Prostate gland (tissue), 2 donors: ENCODE data around the gene CALB2. TPM values are rescaled to one million over a fixed set of nuclear protein-coding genes. Genes with fewer than 3 reads are reported as not detected.
A peak's percentile ranks its signal among the peaks of the same experiment; 100 is the strongest.
"Not testable (repeated sequence)": the region's sequence is repeated elsewhere in the genome, so short reads cannot be mapped to it uniquely, and the experiment has no call there.

ENCODE experiments used
- DNase-seq: peaks from one replicate; pipeline ENCODE4 v3.0.0-alpha.2; 2019; ENCODE audit warnings: low spot score
- H3K27ac ChIP-seq, 2 donors: fragments of 200-600 bp; sonication (generic); 2 replicates each; pipeline ENCODE4 v1.5.1; 2017 to 2019
- H3K27me3 ChIP-seq: fragments of 200-600 bp; sonication (generic); replicated peaks from 2 replicates; pipeline ENCODE4 v1.5.1; 2019; ENCODE audit not compliant: insufficient read depth
- H3K36me3 ChIP-seq, 2 donors: fragments of 200-600 bp; sonication (generic); 1 replicate in 1 of 2; 2 replicates in 1 of 2; pipeline versions ENCODE4 v1.5.1 to v1.8.1; 2017 to 2019
- H3K4me1 ChIP-seq: fragments of 200-600 bp; sonication (generic); replicated peaks from 2 replicates; pipeline ENCODE4 v1.5.1; 2019
- H3K4me3 ChIP-seq, 2 donors: fragments of 200-600 bp; sonication (generic); 2 replicates each; pipeline ENCODE4 v1.5.1; 2017 to 2019
- H3K9me3 ChIP-seq: fragments of 200-600 bp; sonication (generic); 2 replicates; pipeline ENCODE4 v1.5.1; 2017
- CTCF ChIP-seq, 4 experiments: fragments of 200-600 bp in 2 of 4; fragments of 450-650 bp in 2 of 4; sonication (generic) in 2 of 4; IDR thresholded peaks; 1 replicate in 3 of 4; 2 replicates in 1 of 4; pipeline ENCODE4 v1.5.1; 2016 to 2019; ENCODE audit warnings: antibody characterized with exemption in 4 of 4, mild to moderate bottlenecking in 2 of 4, moderate library complexity in 2 of 4
- POLR2A ChIP-seq: fragments of 450-650 bp; IDR thresholded peaks from one replicate; pipeline ENCODE4 v1.6.1; 2016; ENCODE audit warnings: antibody characterized with exemption, mild to moderate bottlenecking
- POLR2AphosphoS5 ChIP-seq: sonication (generic); formaldehyde crosslinking; IDR thresholded peaks from one replicate; pipeline ENCODE4 v1.6.1; 2017; ENCODE audit warnings: antibody characterized with exemption
- WGBS: methylation state at CpG from one replicate; pipeline ENCODE4 v1.1.5; 2018; 5-methylcytosine and 5-hydroxymethylcytosine counted together
- intact Hi-C: fragments of 100-400 bp; cut with DNase I; formaldehyde crosslinking; loops from one replicate; pipeline ENCODE4 v1.14.2; 2022
- total RNA-seq, 2 donors: library from RNA; depleted of rRNA; stranded (reverse); fragments of >200 nt; gene quantifications; one replicate each; pipeline ENCODE4 v1.1.0, GENCODE V29; 2016

Gene CALB2
- total RNA-seq = 1 to 10 TPM; 2.4 to 6.9 TPM

GRCh38 chr16:71358464-71358998 lies at the start of gene CALB2:
Gene CALB2, plus strand, starts transcription at chr16:71358723. Its CDS starts 70 bp downstream, at chr16:71358793.
- 2% methylated on average over 47 of the region's 53 CpGs for WGBS
- peak; percentile 40 for DNase-seq

GRCh38 chr16:71311553-71312158 lies 46.9 kb upstream of the CALB2 start:
- Histone ChIP-seq H3K4me3 (no peak overlapping the region), H3K27ac (no peak overlapping the region), H3K27me3 (no peaks in the 10 kb centered on the region), H3K4me1 (no peaks in the 10 kb centered on the region), H3K9me3 (no peaks in the 10 kb centered on the region), H3K36me3 (no peaks in the 10 kb centered on the region)
- no peak for DNase-seq
- TF ChIP-seq CTCF (IDR thresholded peaks at IDR 0.05) (peak; percentile 17 to 73 (median 64)), POLR2AphosphoS5 (no peak)
- 24% methylated on average over 7 of the region's 7 CpGs for WGBS
- intact Hi-C loops = no loop called here

More at GRCh38 chr16:71358464-71358998, at the start of gene CALB2:
- TF ChIP-seq CTCF (IDR thresholded peaks at IDR 0.05) = peak; percentile 82 to 95 (median 88)
- no peak for TF ChIP-seq POLR2A
- peak within 1 kb of the TSS; percentile 13 to 16 for H3K4me3 ChIP-seq
- H3K9me3 ChIP-seq = no peaks in the 10 kb centered on the region
- H3K36me3 ChIP-seq = no peaks in the 10 kb centered on the region
- no peak within 1 kb of the TSS for H3K27ac ChIP-seq
- intact Hi-C loops = no loop called here
- no peaks in the 10 kb centered on the region for H3K4me1 ChIP-seq
- H3K27me3 ChIP-seq = no peaks in the 10 kb centered on the region

GRCh38 chr16:71313591-71313990 lies 44.9 kb upstream of the CALB2 start:
- DNase-seq, H3K9me3 ChIP-seq, intact Hi-C loops, H3K27ac ChIP-seq, H3K4me3 ChIP-seq, H3K36me3 ChIP-seq, H3K27me3 ChIP-seq, H3K4me1 ChIP-seq: not testable (repeated sequence)
- 75% methylated on average over 3 of the region's 3 CpGs for WGBS

- intact Hi-C loops = no loop called here
- no peak for TF ChIP-seq POLR2A
- no peak for TF ChIP-seq CTCF (IDR thresholded peaks at IDR 0.05)
- no peak for TF ChIP-seq POLR2AphosphoS5
- Histone ChIP-seq H3K27me3 (no peaks in the 10 kb centered on the region), H3K27ac (no peak overlapping the region), H3K9me3 (no peaks in the 10 kb centered on the region), H3K4me1 (no peaks in the 10 kb centered on the region), H3K4me3 (no peak overlapping the region), H3K36me3 (no peaks in the 10 kb centered on the region)
- no peak for DNase-seq
- WGBS = 15% methylated on average over 3 of the region's 3 CpGs
These were observed 43.3 kb upstream of the CALB2 start for GRCh38 chr16:71315269-71315668.

- no peak for TF ChIP-seq POLR2A
- TF ChIP-seq POLR2AphosphoS5 = no peak
- no peak for TF ChIP-seq CTCF (IDR thresholded peaks at IDR 0.05)
- Histone ChIP-seq H3K36me3 (no peaks in the 10 kb centered on the region), H3K9me3 (no peaks in the 10 kb centered on the region), H3K27me3 (no peaks in the 10 kb centered on the region), H3K4me3 (no peak overlapping the region), H3K27ac (no peak overlapping the region), H3K4me1 (no peaks in the 10 kb centered on the region)
- 75% methylated on average over 4 of the region's 4 CpGs for WGBS
- intact Hi-C loops = no loop called here
- DNase-seq = no peak
These were observed 38.5 kb upstream of the CALB2 start for GRCh38 chr16:71319999-71320398.
